Endothelial cell of umbilical vein (primary cell): Measurements from ENCODE around the gene CDCP1. TPM values are rescaled to one million over a fixed set of nuclear protein-coding genes. Genes with fewer than 3 reads are reported as not detected.

Source experiments
- BruUV-seq: library from RNA; stranded (reverse); fragments of 400-500 nt; replicated peaks from 2 replicates; lab custom pipeline; 2021; lab: Mats Ljungman, UMichigan
- CTCF ChIA-PET: fragments of 300-600, 350-600 bp; sonication (Branson Sonifier 250); formaldehyde crosslinking; loops from one replicate; lab custom pipeline; 2021; ENCODE audit warnings: antibody characterized with exemption, inconsistent platforms; lab: Charles Lee
- POLR2A ChIA-PET: fragments of 300-600, 350-600 bp; sonication (Branson Sonifier 250); formaldehyde crosslinking; loops from one replicate; lab custom pipeline; 2021; ENCODE audit warnings: antibody characterized with exemption, inconsistent platforms; lab: Charles Lee
- DNase-seq: peaks from one replicate; pipeline ENCODE4 v3.0.0-alpha.2; 2011; ENCODE audit warnings: low read depth, low spot score
- FAIRE-seq: peaks from 2 replicates; lab custom pipeline; 2011; peaks lifted over from hg19 to GRCh38; lab: Jason Lieb, UNC
- H2AFZ ChIP-seq: 2 replicates; pipeline ENCODE4 v1.6.0; 2012; ENCODE audit warnings: low read depth, low read length, control low read depth, inconsistent platforms
- H3K27ac ChIP-seq: 2 replicates; pipeline ENCODE4 v1.5.1; 2011; ENCODE audit warnings: low read depth, mild to moderate bottlenecking, control low read depth, low read length, moderate library complexity; ENCODE audit not compliant: insufficient read depth
- H3K27me3 ChIP-seq, 2 experiments: 2 replicates each; pipeline versions ENCODE4 v1.6.0 to v1.6.1; 2011; ENCODE audit warnings: low read length in 2 of 2, mixed read lengths in 1 of 2; ENCODE audit not compliant: control insufficient read depth in 2 of 2, insufficient read depth in 2 of 2
- H3K36me3 ChIP-seq, 2 experiments: 2 replicates in 1 of 2; 3 replicates in 1 of 2; pipeline ENCODE4 v1.5.1; 2011; ENCODE audit warnings: low read length in 2 of 2, mild to moderate bottlenecking in 1 of 2, moderate library complexity in 1 of 2; ENCODE audit not compliant: control insufficient read depth in 2 of 2, insufficient read depth in 2 of 2; ENCODE audit errors: extremely low read depth in 1 of 2
- H3K4me1 ChIP-seq: 3 replicates; pipeline ENCODE4 v1.5.1; 2011; ENCODE audit warnings: mild to moderate bottlenecking, low read length; ENCODE audit not compliant: control insufficient read depth, insufficient read depth; ENCODE audit errors: extremely low read depth
- H3K4me2 ChIP-seq: 2 replicates; pipeline ENCODE4 v1.6.1; 2011; ENCODE audit warnings: low read length, control low read depth, mixed read lengths; ENCODE audit not compliant: insufficient read depth
- H3K4me3 ChIP-seq, 3 experiments: fragments of 200-600 bp in 1 of 3; sonication (generic), shearing (Covaris generic) in 1 of 3; replicated peaks in 1 of 3; 2 replicates each; pipeline ENCODE4 v1.5.1; 2011 to 2016; ENCODE audit warnings: control low read depth in 3 of 3, low read length in 3 of 3, mild to moderate bottlenecking in 2 of 3, inconsistent platforms in 1 of 3, low read depth in 1 of 3, moderate library complexity in 1 of 3; ENCODE audit not compliant: insufficient read depth in 1 of 3
- H3K79me2 ChIP-seq: 2 replicates; pipeline ENCODE4 v1.6.0; 2012; ENCODE audit warnings: low read length, inconsistent platforms; ENCODE audit not compliant: control insufficient read depth, insufficient read depth
- H3K9ac ChIP-seq: replicated peaks from 2 replicates; pipeline ENCODE3; 2011; ENCODE audit warnings: low read length, control low read depth; ENCODE audit not compliant: insufficient read depth; ENCODE audit errors: extremely low read depth
- H3K9me1 ChIP-seq: replicated peaks from 3 replicates; pipeline ENCODE4 v1.6.0; 2011; ENCODE audit warnings: mild to moderate bottlenecking, low read length; ENCODE audit not compliant: control insufficient read depth, insufficient read depth; ENCODE audit errors: extremely low read depth
- H3K9me3 ChIP-seq: replicated peaks from 2 replicates; pipeline ENCODE4 v1.5.1; 2012; ENCODE audit warnings: low read length, inconsistent platforms; ENCODE audit not compliant: control insufficient read depth, insufficient read depth
- H4K20me1 ChIP-seq: replicated peaks from 2 replicates; pipeline ENCODE3; 2011; ENCODE audit warnings: mild to moderate bottlenecking, low read length; ENCODE audit not compliant: control insufficient read depth, insufficient read depth; ENCODE audit errors: extremely low read depth
- FOS ChIP-seq: IDR thresholded peaks from 2 replicates; pipeline ENCODE4 v1.6.1; 2011; ENCODE audit warnings: mild to moderate bottlenecking, low read length, moderate library complexity, borderline replicate concordance; ENCODE audit not compliant: insufficient read depth
- GATA2 ChIP-seq: IDR thresholded peaks from 2 replicates; pipeline ENCODE4 v1.7.0; 2011; ENCODE audit warnings: low read depth, mild to moderate bottlenecking, moderate library complexity, mixed read lengths, low read length; ENCODE audit not compliant: insufficient read length, insufficient read depth
- POLR2AphosphoS5 ChIP-seq: IDR thresholded peaks from 2 replicates; pipeline ENCODE4 v1.6.1; 2012; ENCODE audit warnings: low read depth, mild to moderate bottlenecking, control low read depth, low read length, moderate library complexity; ENCODE audit not compliant: insufficient read depth
- dilution Hi-C: fragments of 300-500 bp; cut with MboI; formaldehyde crosslinking; loops from one replicate; pipeline ENCODE4 v1.15.0; 2019; ENCODE audit warnings: low sequenced_read_pairs; ENCODE audit not compliant: extremely low pct_ligation_motif_present
- intact Hi-C: fragments of 100-400 bp; cut with micrococcal nuclease; formaldehyde crosslinking; loops from one replicate; pipeline ENCODE4 v1.10.0; 2022
- polyA plus RNA-seq, 4 experiments: library from polyadenylated mRNA; depleted of rRNA in 3 of 4; stranded (reverse) in 3 of 4; unstranded in 1 of 4; fragments of >200 nt; gene quantifications; 2 replicates each; pipeline versions ENCODE4 v1.2.1 to v1.2.3, GENCODE V29; 2011 to 2012; ENCODE audit warnings: missing spikeins in 1 of 4
- total RNA-seq: library from RNA; stranded (reverse); gene quantifications from 2 replicates; pipeline ENCODE4 v1.2.3, GENCODE V29; 2021
- TF ChIP-seq, protein P1 (sequence below): IDR thresholded peaks from 2 replicates; pipeline ENCODE4 v1.6.1; 2011; ENCODE audit not compliant: insufficient read depth, insufficient read length
- TF ChIP-seq, protein P2 (sequence below), 2 donors: IDR thresholded peaks; 1 replicate in 1 of 2; 2 replicates in 1 of 2; pipeline ENCODE4 v1.5.1; 2011; ENCODE audit warnings: low read length in 2 of 2, mild to moderate bottlenecking in 2 of 2, moderate library complexity in 2 of 2, control low read depth in 1 of 2, inconsistent platforms in 1 of 2, low read depth in 1 of 2; ENCODE audit not compliant: insufficient read depth in 1 of 2; ENCODE audit errors: extremely low read depth in 1 of 2

CDCP1 gene
- total and polyA plus RNA-seq, 2 donors (not counting 3 experiments of a cell fraction or from before 2014, with no cell fraction given) = 0.01 to 0.22 TPM

DNA sequence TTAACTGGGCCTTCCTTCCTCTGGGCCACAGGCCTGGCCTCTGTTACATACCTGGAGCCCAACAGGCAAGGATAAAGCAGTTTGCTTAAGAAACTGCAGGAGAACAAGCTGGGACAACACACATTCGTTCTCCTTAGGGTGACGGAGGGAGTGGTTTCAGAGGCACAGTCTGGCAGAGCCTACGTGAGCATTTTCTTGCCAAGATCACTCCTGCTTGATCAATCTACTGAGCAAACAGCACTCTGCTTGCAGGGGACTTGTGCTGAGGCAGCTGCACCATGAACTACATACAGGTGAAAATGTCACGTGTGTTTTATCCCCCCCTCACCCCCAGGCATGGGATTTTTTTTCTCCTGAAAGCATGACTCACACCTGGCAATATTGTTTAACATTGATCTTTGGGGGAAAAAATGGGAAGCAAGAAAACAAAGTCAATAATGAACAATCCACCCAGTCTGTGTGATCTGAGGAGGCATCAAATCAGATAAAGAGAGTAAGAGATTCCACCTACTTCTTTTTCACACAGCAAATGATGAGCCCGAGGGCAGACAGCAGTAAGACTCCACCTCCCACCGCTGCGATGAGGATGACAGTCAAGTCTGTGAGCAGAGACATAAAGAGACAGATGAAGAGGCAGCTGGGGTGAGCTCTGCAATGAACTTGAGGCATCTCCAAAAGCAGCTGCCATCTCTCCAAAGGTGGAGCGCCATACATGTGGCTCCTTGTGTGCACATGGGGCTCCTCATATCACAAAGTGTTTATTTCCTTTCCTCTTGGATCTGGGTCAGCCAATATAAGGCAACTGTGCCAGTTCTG is 57.4 kb downstream of the CDCP1 start:
- H3K36me3 ChIP-seq = no peaks in the 10 kb centered on the region
- peaks cover 4 to 5% of the 10 kb centered on the region in 2 experiments for H3K27me3 ChIP-seq
- CTCF ChIA-PET = interaction anchor here (1.5 kb wide), 1 partner anchor 29 kb away, joined by 3 read pairs; no protein-coding TSS in a partner anchor
- no TSS peak for BruUV-seq
- TF ChIP-seq, protein P1, sequence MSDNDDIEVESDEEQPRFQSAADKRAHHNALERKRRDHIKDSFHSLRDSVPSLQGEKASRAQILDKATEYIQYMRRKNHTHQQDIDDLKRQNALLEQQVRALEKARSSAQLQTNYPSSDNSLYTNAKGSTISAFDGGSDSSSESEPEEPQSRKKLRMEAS = no peak
- no peak for TF ChIP-seq GATA2
- TF ChIP-seq FOS = no peak
- TF ChIP-seq, protein P2, sequence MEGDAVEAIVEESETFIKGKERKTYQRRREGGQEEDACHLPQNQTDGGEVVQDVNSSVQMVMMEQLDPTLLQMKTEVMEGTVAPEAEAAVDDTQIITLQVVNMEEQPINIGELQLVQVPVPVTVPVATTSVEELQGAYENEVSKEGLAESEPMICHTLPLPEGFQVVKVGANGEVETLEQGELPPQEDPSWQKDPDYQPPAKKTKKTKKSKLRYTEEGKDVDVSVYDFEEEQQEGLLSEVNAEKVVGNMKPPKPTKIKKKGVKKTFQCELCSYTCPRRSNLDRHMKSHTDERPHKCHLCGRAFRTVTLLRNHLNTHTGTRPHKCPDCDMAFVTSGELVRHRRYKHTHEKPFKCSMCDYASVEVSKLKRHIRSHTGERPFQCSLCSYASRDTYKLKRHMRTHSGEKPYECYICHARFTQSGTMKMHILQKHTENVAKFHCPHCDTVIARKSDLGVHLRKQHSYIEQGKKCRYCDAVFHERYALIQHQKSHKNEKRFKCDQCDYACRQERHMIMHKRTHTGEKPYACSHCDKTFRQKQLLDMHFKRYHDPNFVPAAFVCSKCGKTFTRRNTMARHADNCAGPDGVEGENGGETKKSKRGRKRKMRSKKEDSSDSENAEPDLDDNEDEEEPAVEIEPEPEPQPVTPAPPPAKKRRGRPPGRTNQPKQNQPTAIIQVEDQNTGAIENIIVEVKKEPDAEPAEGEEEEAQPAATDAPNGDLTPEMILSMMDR (IDR thresholded peaks at IDR 0.05; ENCODE audit: extremely low read depth in 1 of 2, insufficient read depth in 1 of 2, low read depth in 1 of 2, low read length in 2 of 2) = no peak
- TF ChIP-seq POLR2AphosphoS5 = no peak
- H4K20me1 ChIP-seq = no peaks in the 10 kb centered on the region
- no peak overlapping the region for H2AFZ ChIP-seq
- H3K27ac ChIP-seq = no peak overlapping the region
- POLR2A ChIA-PET = no interaction called here
- DNase-seq = no peak
- H3K9me3 ChIP-seq = no peaks in the 10 kb centered on the region
- H3K79me2 ChIP-seq = no peaks in the 10 kb centered on the region
- H3K9ac ChIP-seq = no peak overlapping the region
- no peak overlapping the region for H3K4me2 ChIP-seq
- no peaks in the 10 kb centered on the region for H3K4me1 ChIP-seq
- intact Hi-C loops = no loop called here
- FAIRE-seq = no peak
- H3K9me1 ChIP-seq = no peaks in the 10 kb centered on the region
- no peak overlapping the region for H3K4me3 ChIP-seq
- dilution Hi-C loops = no loop called here
